Suprapubic skin (tissue), 3 donors: ENCODE data around the gene C1orf56.

Experiments
- POLR2AphosphoS5 ChIP-seq, 3 donors: sonication (generic); formaldehyde crosslinking; IDR thresholded peaks; one replicate each; pipeline ENCODE4 v1.6.1; 2017; ENCODE audit warnings: antibody characterized with exemption in 3 of 3
- TF ChIP-seq, protein P1 (sequence below), 2 donors: fragments of 200-600 bp in 1 of 2; fragments of 450-650 bp in 1 of 2; sonication (generic) in 1 of 2; IDR thresholded peaks; one replicate each; pipeline ENCODE4 v1.5.1; 2016 to 2019; ENCODE audit warnings: antibody characterized with exemption in 2 of 2, mild to moderate bottlenecking in 1 of 2, moderate library complexity in 1 of 2

DNA sequence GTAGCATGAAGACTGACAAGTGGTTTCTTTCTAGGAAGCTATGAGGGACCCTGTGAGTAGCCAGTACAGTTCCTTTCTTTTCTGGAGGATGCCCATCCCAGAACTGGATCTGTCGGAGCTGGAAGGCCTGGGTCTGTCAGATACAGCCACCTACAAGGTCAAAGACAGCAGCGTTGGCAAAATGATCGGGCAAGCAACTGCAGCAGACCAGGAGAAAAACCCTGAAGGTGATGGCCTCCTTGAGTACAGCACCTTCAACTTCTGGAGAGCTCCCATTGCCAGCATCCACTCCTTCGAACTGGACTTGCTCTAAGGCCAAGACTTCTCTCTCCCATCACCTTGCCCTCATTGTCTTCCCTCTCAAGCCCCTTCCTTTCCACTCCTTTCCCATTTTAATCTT is 19.6 kb downstream of the C1orf56 start:
- TF ChIP-seq, protein P1, sequence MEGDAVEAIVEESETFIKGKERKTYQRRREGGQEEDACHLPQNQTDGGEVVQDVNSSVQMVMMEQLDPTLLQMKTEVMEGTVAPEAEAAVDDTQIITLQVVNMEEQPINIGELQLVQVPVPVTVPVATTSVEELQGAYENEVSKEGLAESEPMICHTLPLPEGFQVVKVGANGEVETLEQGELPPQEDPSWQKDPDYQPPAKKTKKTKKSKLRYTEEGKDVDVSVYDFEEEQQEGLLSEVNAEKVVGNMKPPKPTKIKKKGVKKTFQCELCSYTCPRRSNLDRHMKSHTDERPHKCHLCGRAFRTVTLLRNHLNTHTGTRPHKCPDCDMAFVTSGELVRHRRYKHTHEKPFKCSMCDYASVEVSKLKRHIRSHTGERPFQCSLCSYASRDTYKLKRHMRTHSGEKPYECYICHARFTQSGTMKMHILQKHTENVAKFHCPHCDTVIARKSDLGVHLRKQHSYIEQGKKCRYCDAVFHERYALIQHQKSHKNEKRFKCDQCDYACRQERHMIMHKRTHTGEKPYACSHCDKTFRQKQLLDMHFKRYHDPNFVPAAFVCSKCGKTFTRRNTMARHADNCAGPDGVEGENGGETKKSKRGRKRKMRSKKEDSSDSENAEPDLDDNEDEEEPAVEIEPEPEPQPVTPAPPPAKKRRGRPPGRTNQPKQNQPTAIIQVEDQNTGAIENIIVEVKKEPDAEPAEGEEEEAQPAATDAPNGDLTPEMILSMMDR (IDR thresholded peaks at IDR 0.05), result no peak
- TF ChIP-seq POLR2AphosphoS5 (IDR thresholded peaks at IDR 0.05), result no peak
